Activated CD8-positive, alpha-beta memory T cell treated with anti-CD3 and anti-CD28 coated beads for 48 hours (primary cell): ENCODE data around the gene METTL18.

ENCODE experiments used
- DNase-seq, 3 experiments: peaks; one replicate each; pipeline ENCODE4 v3.0.0-alpha.2; 2020; ENCODE audit warnings: low read depth in 2 of 3, low spot score in 2 of 3

The METTL18 gene

DNA sequence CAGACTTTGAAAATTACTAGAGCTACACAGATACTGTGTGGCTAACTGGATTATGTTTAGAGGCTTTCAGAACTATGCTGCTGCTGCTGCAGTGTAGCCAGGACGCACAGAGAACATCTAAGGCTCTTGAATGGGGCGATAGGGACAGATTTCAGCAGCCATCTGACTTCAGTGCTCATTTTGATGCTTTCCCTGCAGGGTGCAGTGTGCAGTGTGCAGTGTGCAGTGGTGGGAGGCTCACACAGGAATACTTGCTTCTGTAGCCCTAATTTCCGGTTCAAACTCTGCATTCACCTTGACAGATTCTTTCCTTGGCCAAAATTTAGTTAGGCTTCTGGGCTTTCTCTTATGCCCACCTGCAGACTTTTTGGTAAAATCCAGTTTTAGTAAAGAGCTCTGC, 7.7 kb downstream of the METTL18 start:
- DNase-seq, result no peak

DNA sequence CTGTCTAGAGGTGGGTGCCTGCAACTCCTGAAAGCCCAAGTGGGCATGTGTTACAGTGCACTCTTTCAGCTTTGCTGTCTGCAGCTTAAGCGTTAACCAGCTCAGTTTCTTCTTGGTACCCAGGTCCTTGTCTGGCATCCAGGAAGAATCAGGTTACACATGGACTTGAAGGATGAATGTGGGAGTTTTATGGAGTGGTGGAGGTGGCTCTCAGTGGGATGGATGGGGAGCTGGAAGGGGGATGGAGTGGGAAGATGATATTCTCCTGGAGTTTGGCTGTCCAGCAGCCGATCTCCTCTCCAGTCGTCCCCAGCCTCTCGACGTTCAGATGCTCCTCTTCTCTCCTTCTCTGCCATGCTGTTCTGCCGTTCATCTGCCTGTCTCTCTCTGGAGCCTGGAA, 9.4 kb downstream of the METTL18 start:
- DNase-seq, result no peak

DNA sequence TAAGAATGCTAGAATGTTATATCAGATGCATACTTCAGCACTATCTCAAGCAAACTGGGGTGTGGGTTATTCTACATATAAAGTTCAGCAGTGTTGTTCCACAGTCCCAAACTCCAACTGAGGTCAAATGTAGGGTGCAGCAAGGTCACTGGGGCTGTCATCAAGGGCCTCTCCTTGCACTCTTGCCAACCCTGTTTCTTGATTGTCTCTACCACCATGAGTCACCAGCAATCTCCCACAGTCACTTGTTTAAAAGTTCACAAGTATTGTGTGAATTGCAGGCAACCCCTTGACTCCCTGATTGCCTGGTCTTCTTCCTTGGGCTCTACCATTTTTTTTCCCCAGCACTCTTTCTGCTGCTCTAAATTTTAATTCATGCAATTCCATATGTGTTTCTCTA, 10.6 kb downstream of the METTL18 start:
- no peak for DNase-seq

GRCh38 chr1:169782596-169782995, 12.1 kb downstream of the METTL18 start:
- DNase-seq, result no peak

- no peak for DNase-seq
These were observed 14.7 kb downstream of the METTL18 start for GRCh38 chr1:169779970-169780369.

DNA sequence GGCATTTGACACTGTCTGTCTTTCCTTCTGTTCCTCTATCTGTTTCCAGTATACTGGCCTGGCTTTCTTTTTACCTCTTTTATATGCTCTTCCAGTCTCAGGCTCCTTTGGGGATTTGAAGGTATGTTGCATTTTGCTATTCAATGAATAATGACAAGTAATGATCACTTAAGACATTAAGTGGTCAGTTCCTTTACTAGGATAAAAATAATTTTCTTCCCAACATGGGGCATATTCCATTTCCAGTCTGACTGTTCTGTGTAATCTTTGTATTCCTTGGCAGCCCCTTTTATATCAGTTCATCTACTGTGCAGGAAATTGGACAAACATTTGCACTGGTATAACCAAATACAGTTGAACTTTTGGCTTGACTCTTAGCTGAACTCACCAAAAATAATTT, 15.6 kb downstream of the METTL18 start:
- DNase-seq, result no peak

DNA sequence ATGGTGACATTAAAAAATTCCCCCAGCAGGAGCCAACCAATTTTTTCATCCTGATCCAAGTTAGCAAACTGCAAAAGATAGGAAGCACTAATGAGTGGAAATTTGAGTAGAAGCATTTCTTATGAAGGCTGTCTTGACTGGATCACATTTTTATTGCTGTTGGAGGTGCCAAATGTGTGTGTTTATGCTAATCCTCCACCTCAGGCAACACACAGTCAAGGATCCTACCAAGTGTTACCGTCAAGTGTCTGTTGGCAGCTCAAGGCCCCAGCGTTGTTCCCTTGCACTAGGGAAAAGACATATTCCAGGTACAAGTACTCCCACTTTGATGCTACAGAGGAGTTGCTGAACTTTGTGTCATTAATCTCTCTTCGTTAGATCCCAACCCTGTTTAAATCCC, 18.3 kb downstream of the METTL18 start:
- no peak for DNase-seq

- DNase-seq, result no peak
These were observed 26.5 kb downstream of the METTL18 start for GRCh38 chr1:169768161-169768560.

DNA sequence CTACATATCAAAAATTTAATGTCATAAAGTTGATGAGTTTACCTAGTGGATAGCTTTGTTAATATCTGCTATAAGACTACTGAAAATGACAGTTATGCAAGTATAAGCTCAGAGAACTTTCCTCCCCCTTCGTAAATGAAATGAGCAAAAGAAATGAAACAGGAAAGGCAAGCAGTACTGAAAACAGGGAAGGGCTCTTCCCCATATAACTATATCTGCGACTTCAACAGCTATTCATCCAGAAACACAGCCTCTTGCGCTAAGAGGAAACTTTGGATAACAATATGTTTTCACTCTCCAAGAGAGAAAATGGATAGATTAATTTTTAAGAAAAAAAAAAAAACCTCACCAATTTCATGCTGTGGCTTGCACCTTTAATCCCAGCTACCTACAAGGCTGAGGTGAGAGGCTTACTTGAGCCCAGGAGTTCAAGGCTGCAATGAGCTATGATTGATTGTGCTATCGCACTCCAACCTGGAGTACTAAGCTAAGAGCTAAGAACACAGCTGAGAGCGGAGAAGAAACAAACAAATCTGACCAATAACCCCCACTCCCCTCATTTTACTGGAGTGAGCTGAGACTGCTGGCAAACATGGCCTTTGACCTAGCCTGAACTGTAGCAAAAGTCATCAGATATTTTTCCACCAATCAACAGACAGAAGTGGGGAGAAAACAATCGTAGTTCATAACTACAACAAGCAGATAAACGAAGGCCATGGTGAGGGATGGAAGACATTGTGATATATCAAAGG, 29.0 kb downstream of the METTL18 start:
- no peak for DNase-seq

GRCh38 chr1:169764919-169765318, 29.8 kb downstream of the METTL18 start:
- no peak for DNase-seq

DNA sequence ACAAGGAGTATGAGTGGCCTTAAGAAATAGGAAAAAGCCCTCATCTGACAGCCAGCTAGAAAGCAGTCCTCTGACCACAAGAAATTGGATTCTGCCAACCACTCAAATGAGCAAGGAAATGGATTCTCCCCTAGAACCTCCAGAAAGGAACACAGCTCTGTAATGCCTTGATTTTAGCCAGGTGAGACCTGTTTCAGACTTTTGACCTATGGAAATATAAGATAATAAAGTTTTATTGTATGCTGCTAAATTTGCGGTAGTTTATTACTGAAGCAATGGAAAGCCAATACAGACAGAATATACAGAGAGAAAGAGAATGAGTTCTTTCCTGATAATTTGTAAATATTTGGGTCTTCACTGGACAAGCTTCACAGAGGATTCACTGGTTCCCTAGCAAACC, 32.0 kb downstream of the METTL18 start:
- DNase-seq, result no peak

DNA sequence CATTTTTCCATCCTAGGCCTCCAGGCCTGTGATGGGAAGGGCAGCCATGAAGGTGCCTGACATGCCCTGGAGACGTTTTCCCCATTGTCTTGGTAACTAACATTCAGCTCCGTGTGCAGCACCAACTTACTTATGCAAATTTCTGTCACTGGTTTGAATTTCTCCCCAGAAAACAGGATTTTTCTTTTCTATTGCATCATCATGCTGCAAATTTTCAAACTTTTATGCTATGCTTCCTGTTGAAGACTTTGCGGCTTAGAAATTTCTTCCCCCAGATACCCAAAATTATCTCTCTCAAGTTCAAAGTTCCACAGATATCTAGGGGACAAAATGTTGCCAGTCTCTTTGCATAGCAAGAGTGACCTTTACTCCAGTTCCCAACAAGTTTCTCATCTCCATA, 35.7 kb downstream of the METTL18 start:
- DNase-seq, result no peak

GRCh38 chr1:169753549-169753948, 41.2 kb downstream of the METTL18 start:
- DNase-seq, result no peak

DNA sequence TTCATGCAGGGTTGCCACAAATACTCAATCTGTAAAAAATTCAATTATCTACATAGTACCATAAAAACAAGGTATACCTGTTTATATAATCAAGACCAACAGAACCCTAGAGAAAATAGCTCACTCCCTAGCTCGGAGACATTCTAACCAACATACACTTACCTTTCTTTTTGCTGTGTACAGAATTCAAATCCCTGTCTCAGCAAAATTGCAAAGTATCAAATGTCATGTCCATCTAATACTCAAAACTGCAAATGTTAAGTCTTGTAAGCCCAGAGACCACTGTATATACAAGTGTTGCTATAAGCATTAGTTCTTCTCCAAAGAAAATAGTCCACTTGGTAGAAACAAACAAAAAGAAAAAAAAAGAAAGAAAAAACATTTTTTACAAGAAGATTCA, 44.7 kb downstream of the METTL18 start:
- DNase-seq, result no peak

GRCh38 chr1:169746550-169746949, 48.2 kb downstream of the METTL18 start:
- no peak for DNase-seq

- DNase-seq, result no peak
These were observed 49.5 kb downstream of the METTL18 start for GRCh38 chr1:169745015-169745861.
